Esophagus squamous epithelium (tissue), 4 donors: ENCODE data around the gene SNAPC4.

Experiments
- CTCF ChIP-seq, 6 experiments: fragments of 450-650 bp in 4 of 6; fragments of 200-600 bp in 2 of 6; sonication (generic) in 2 of 6; IDR thresholded peaks; one replicate each; pipeline ENCODE4 v1.5.1; 2016 to 2019; ENCODE audit warnings: antibody characterized with exemption in 6 of 6, mild to moderate bottlenecking in 4 of 6, moderate library complexity in 4 of 6
- POLR2A ChIP-seq, 4 donors: fragments of 450-650 bp; IDR thresholded peaks; one replicate each; pipeline ENCODE4 v1.6.1; 2017; ENCODE audit warnings: antibody characterized with exemption in 4 of 4, mild to moderate bottlenecking in 4 of 4, moderate library complexity in 3 of 4

DNA sequence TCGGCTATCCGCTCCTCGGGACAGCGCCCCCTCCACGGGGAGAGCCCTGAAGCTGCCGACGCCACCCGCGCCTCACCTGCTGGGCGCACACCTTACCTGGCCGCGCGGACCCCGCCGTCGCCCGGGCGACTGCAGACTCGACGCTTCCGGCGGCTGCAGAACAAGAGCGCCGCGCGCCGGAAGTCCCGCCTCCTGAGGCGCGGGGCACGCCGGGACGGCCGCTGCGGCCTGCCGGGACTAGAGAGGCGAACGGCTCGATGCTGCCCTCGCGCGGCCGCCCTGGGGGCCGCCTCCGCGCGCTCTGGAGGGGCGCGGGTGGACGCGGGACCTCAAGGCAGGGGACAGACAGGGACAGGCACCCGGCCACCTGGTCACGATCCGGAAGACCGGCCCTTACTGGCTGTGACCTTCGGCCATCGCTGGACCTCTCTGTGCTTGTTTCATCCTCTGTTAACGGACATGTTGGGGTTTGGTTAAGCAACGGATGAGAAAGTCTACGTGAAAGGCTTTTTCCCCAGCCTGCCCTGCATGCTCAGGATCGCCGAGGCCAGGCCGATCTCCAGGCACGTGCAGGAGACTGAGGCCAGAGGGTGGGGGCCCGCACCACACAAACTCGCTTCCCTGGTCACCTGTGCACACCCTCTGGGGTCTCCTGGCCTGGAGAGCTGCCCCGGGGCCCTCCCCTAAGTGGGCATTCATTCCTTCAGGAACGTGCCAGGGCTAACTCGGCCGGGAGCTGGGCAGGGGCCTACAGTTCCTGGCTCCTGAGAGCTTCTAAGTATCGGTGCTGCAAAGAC, at the start of gene SNAPC4:
- TF ChIP-seq POLR2A (IDR thresholded peaks at IDR 0.05) (peak in 1 of 4 donors; percentile 57), CTCF (IDR thresholded peaks at IDR 0.05) (peak; percentile 89 to 99 (median 94))
